A549 (cell line): ENCODE results near the gene RNF220. TPM values are rescaled to one million over a fixed set of nuclear protein-coding genes. Genes with fewer than 3 reads are reported as not detected.

ENCODE experiments used
- ATAC-seq, 2 experiments: fragments of 200-7000 bp in 1 of 2; fragments of >200 bp in 1 of 2; cut with Nextera tagmentation in 1 of 2; cut with Tn5 transposase in 1 of 2; 3 replicates each; pipeline versions ENCODE4 v1.8.0 to v1.9.1; 2018 to 2020; ENCODE audit warnings: mild to moderate bottlenecking in 1 of 2, moderate library complexity in 1 of 2
- CTCF ChIA-PET: fragments of 300-600 bp; sonication (Branson Sonifier 250); formaldehyde crosslinking; extraction: SDS; loops from one replicate; lab custom pipeline; 2021; ENCODE audit warnings: antibody characterized with exemption, inconsistent platforms; lab: Yijun Ruan, JAX
- POLR2A ChIA-PET: fragments of 350-600 bp; formaldehyde crosslinking; extraction: SDS; loops from one replicate; lab custom pipeline; 2021; ENCODE audit warnings: antibody characterized with exemption, inconsistent platforms; lab: Yijun Ruan, JAX
- DNase-seq, 2 experiments: peaks; one replicate each; pipeline versions ENCODE4 v3.0.0 to v3.0.0-alpha.2; 2011 to 2016; ENCODE audit warnings: low read depth in 1 of 2, low spot score in 1 of 2
- FAIRE-seq: peaks from 2 replicates; lab custom pipeline; 2011; peaks lifted over from hg19 to GRCh38; lab: Jason Lieb, UNC
- H3K27ac ChIP-seq, 2 experiments: fragments of >200 bp; sonication (Bioruptor Twin); formaldehyde crosslinking; 3 replicates each; pipeline ENCODE4 v1.5.1; 2016 to 2017
- H3K4me1 ChIP-seq: fragments of >200 bp; sonication (Bioruptor Twin); formaldehyde crosslinking; 3 replicates; pipeline ENCODE4 v1.6.1; 2016
- H3K4me2 ChIP-seq: fragments of >200 bp; sonication (Bioruptor Twin); formaldehyde crosslinking; 3 replicates; pipeline ENCODE4 v1.6.1; 2016
- H3K4me3 ChIP-seq: fragments of >200 bp; sonication (Bioruptor Twin); formaldehyde crosslinking; 3 replicates; pipeline ENCODE4 v1.5.1; 2016
- H3K9me3 ChIP-seq: fragments of >200 bp; sonication (Bioruptor Twin); formaldehyde crosslinking; 3 replicates; pipeline ENCODE4 v1.6.1; 2016
- BHLHE40 ChIP-seq: IDR thresholded peaks from 2 replicates; pipeline ENCODE4 v1.6.1; 2012; ENCODE audit warnings: low read depth, low read length, inconsistent platforms
- CBX8 ChIP-seq: fragments of 200-600 bp; sonication (generic); IDR thresholded peaks from 2 replicates; pipeline ENCODE4 v1.6.1; 2016
- CHD4 ChIP-seq: fragments of 200-600 bp; sonication (generic); IDR thresholded peaks from 2 replicates; pipeline ENCODE4 v1.6.1; 2016; ENCODE audit warnings: antibody characterized with exemption, mild to moderate bottlenecking, borderline replicate concordance
- CTCF ChIP-seq: fragments of >200 bp; sonication (Bioruptor Twin); formaldehyde crosslinking; IDR thresholded peaks from 3 replicates; pipeline ENCODE4 v1.5.1; 2016
- EHMT2 ChIP-seq: fragments of 200-600 bp; sonication (generic); IDR thresholded peaks from 2 replicates; pipeline ENCODE4 v1.6.1; 2016; ENCODE audit warnings: antibody characterized with exemption, low read depth, mild to moderate bottlenecking, moderate library complexity
- EP300 ChIP-seq, 2 experiments: fragments of >200 bp; sonication (Bioruptor Twin); formaldehyde crosslinking; IDR thresholded peaks; 2 replicates in 1 of 2; 3 replicates in 1 of 2; pipeline ENCODE4 v1.6.1; 2016 to 2017
- ESRRA ChIP-seq: fragments of 150-350 bp; IDR thresholded peaks from 2 replicates; pipeline ENCODE4 v1.6.1; 2014; ENCODE audit warnings: mild to moderate bottlenecking, low read length, borderline replicate concordance
- FOXS1 ChIP-seq: fragments of 250-450 bp; sonication (Bioruptor Pico); IDR thresholded peaks from 2 replicates; pipeline ENCODE4 v1.5.0; 2020; ENCODE audit warnings: mild to moderate bottlenecking, moderate library complexity
- GATA3 ChIP-seq: IDR thresholded peaks from 2 replicates; pipeline ENCODE4 v1.6.1; 2012; ENCODE audit warnings: borderline replicate concordance
- HDAC2 ChIP-seq: fragments of 200-600 bp; sonication (generic); IDR thresholded peaks from 2 replicates; pipeline ENCODE4 v1.6.1; 2016
- HEYL ChIP-seq: fragments of 250-450 bp; sonication (Bioruptor Pico); IDR thresholded peaks from 2 replicates; pipeline ENCODE4 v1.8.0; 2021; ENCODE audit warnings: mild to moderate bottlenecking, moderate library complexity
- HOXA7 ChIP-seq: fragments of 250-450 bp; sonication (Bioruptor Pico); IDR thresholded peaks from 2 replicates; pipeline ENCODE4 v1.5.0; 2020; ENCODE audit warnings: mild to moderate bottlenecking, moderate library complexity
- HOXB13 ChIP-seq: fragments of 250-450 bp; sonication (Bioruptor Pico); IDR thresholded peaks from 2 replicates; pipeline ENCODE4 v1.5.0; 2020; ENCODE audit warnings: low read depth, mild to moderate bottlenecking, moderate library complexity
- JUNB ChIP-seq: fragments of >200 bp; sonication (Bioruptor Twin); formaldehyde crosslinking; IDR thresholded peaks from 2 replicates; pipeline ENCODE4 v1.6.1; 2016
- MAFK ChIP-seq: fragments of 450-650 bp; IDR thresholded peaks from 2 replicates; pipeline ENCODE4 v1.6.1; 2014; ENCODE audit not compliant: partially characterized antibody
- MAZ ChIP-seq: fragments of 150-350 bp; IDR thresholded peaks from 2 replicates; pipeline ENCODE4 v1.6.1; 2014; ENCODE audit warnings: antibody characterized with exemption, low read depth, low read length, borderline replicate concordance
- POLR2AphosphoS2 ChIP-seq: conservative IDR thresholded peaks from 2 replicates; pipeline ENCODE4 v1.6.1; 2012; ENCODE audit warnings: low read length, improper control_type of control experiment, inconsistent platforms
- RAD21 ChIP-seq, 2 experiments: fragments of >200 bp in 1 of 2; sonication (Bioruptor Twin) in 1 of 2; formaldehyde crosslinking in 1 of 2; IDR thresholded peaks in 1 of 2; conservative IDR thresholded peaks in 1 of 2; 2 replicates in 1 of 2; 3 replicates in 1 of 2; pipeline ENCODE4 v1.6.1; 2012 to 2018; ENCODE audit warnings: inconsistent platforms in 1 of 2
- RARB ChIP-seq: fragments of 250-450 bp; sonication (Bioruptor Pico); IDR thresholded peaks from 2 replicates; pipeline ENCODE4 v1.8.0; 2021; ENCODE audit warnings: mild to moderate bottlenecking, moderate library complexity
- RFX5 ChIP-seq: fragments of 450-650 bp; IDR thresholded peaks from 2 replicates; pipeline ENCODE4 v1.7.1; 2014; ENCODE audit warnings: antibody characterized with exemption, mild to moderate bottlenecking, moderate library complexity
- SMC3 ChIP-seq: fragments of >200 bp; sonication (Bioruptor Twin); formaldehyde crosslinking; IDR thresholded peaks from 3 replicates; pipeline ENCODE4 v1.6.1; 2018; ENCODE audit warnings: inconsistent platforms
- SREBF2 ChIP-seq: fragments of 450-650 bp; IDR thresholded peaks from 2 replicates; pipeline ENCODE4 v1.6.1; 2014; ENCODE audit warnings: mild to moderate bottlenecking, moderate library complexity
- TFCP2L1 ChIP-seq: fragments of 250-450 bp; sonication (Bioruptor Pico); IDR thresholded peaks from 2 replicates; pipeline ENCODE4 v1.5.0; 2021; ENCODE audit warnings: mild to moderate bottlenecking
- ZC3H11A ChIP-seq: fragments of 450-650 bp; IDR thresholded peaks from 2 replicates; pipeline ENCODE4 v1.6.1; 2014; ENCODE audit warnings: antibody characterized with exemption, mild to moderate bottlenecking
- ZSCAN20 ChIP-seq: fragments of 250-450 bp; sonication (Bioruptor Pico); IDR thresholded peaks from 2 replicates; pipeline ENCODE4 v1.8.0; 2022; ENCODE audit warnings: mild to moderate bottlenecking, moderate library complexity
- WGBS: methylation state at CpG from one replicate; pipeline ENCODE4 v1.1.6; 2017; ENCODE audit errors: missing lambda C conversion rate; 5-methylcytosine and 5-hydroxymethylcytosine counted together
- polyA plus RNA-seq, 4 experiments: library from polyadenylated mRNA; depleted of rRNA in 3 of 4; stranded (reverse); fragments of >200 nt; fragmentation: RNase III in 1 of 4; extraction: RNeasy Plus Mini Kit Qiagen cat#74134 plus additional on column Dnase treatment in 1 of 4; gene quantifications; 2 replicates in 3 of 4; 3 replicates in 1 of 4; pipeline ENCODE4 v1.2.3, GENCODE V29; 2011 to 2017
- TF ChIP-seq, protein P1 (sequence below): fragments of 450-650 bp; IDR thresholded peaks from 2 replicates; pipeline ENCODE4 v1.6.1; 2014; ENCODE audit warnings: antibody characterized with exemption
- TF ChIP-seq, protein P2 (sequence below): fragments of 250-450 bp; sonication (Bioruptor Pico); IDR thresholded peaks from 2 replicates; pipeline ENCODE4 v1.5.0; 2020; ENCODE audit warnings: low read depth, mild to moderate bottlenecking, moderate library complexity
- TF ChIP-seq, protein P3 (sequence below): IDR thresholded peaks from 2 replicates; pipeline ENCODE4 v1.6.1; 2012
- TF ChIP-seq, protein P4 (sequence below): IDR thresholded peaks from 2 replicates; pipeline ENCODE4 v1.6.1; 2012; ENCODE audit warnings: low read depth, borderline replicate concordance
- TF ChIP-seq, protein P5 (sequence below): IDR thresholded peaks from 2 replicates; pipeline ENCODE4 v1.6.1; 2012

The RNF220 gene
- polyA plus RNA-seq, 2 of the 4 experiments (the other 2 are of a cell fraction), result 53.4 to 54.5 TPM

DNA sequence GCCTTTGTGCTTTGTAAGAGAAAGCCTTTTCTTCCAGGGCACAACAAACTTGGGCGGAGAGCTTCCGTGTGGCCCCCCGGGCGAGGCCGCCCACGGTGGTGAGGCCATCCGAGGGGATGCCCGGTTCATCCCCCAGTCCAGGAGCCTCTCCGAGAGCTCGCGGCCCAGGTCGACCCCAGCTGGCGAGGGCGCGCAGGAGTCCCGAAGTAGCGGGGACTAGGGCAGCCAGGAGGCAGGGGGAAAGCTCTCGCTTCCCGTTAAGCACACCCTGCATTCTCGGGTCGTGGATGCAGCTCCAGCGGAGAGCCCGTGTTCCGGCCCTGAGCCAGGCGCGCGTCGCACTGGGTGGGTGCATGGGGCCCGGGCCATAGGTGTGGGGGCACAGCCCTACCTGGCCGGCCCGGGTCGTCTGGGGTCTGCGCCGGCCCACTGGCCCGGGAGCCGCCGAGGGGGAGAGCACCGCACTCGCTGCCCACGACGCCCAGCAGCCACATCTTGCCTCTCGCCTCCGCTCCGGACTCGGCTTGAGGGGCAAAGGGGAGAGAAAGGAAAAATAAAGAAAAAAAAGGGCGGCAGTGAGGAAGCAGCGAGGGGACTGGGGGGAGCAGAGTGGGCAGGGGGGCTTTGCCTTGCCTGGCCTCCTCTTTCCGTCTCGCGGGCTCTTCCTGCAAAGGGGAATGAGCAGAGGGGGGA is 1.8 kb downstream of the RNF220 start:
- no peak for DNase-seq
- TF ChIP-seq CHD4, result no peak
- no peak for TF ChIP-seq SREBF2
- TF ChIP-seq, protein P1, sequence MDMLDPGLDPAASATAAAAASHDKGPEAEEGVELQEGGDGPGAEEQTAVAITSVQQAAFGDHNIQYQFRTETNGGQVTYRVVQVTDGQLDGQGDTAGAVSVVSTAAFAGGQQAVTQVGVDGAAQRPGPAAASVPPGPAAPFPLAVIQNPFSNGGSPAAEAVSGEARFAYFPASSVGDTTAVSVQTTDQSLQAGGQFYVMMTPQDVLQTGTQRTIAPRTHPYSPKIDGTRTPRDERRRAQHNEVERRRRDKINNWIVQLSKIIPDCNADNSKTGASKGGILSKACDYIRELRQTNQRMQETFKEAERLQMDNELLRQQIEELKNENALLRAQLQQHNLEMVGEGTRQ, result no peak
- TF ChIP-seq GATA3, result no peak
- TF ChIP-seq POLR2AphosphoS2, result no peak
- no peak for TF ChIP-seq BHLHE40
- no peak for TF ChIP-seq MAZ
- no peak for TF ChIP-seq MAFK
- TF ChIP-seq FOXS1, result no peak
- TF ChIP-seq ZSCAN20, result no peak
- TF ChIP-seq, protein P2, sequence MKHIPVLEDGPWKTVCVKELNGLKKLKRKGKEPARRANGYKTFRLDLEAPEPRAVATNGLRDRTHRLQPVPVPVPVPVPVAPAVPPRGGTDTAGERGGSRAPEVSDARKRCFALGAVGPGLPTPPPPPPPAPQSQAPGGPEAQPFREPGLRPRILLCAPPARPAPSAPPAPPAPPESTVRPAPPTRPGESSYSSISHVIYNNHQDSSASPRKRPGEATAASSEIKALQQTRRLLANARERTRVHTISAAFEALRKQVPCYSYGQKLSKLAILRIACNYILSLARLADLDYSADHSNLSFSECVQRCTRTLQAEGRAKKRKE (CRISPR knock-in tag), result no peak
- no peak for TF ChIP-seq RAD21 (conservative IDR thresholded peaks at IDR 0.05 in 1 of 2, IDR thresholded peaks at IDR 0.05 in 1 of 2)
- no peak for TF ChIP-seq RARB (CRISPR knock-in tag)
- TF ChIP-seq SMC3, result no peak
- TF ChIP-seq TFCP2L1, result no peak
- TF ChIP-seq ESRRA, result no peak
- TF ChIP-seq, protein P3, sequence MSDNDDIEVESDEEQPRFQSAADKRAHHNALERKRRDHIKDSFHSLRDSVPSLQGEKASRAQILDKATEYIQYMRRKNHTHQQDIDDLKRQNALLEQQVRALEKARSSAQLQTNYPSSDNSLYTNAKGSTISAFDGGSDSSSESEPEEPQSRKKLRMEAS, result no peak
- no peak for TF ChIP-seq HDAC2
- no peak for TF ChIP-seq HEYL (CRISPR knock-in tag)
- no peak for TF ChIP-seq CBX8
- Histone ChIP-seq H3K4me3 (peak overlapping the region; percentile 69), H3K4me2 (peak overlapping the region; percentile 99), H3K27ac (peak overlapping the region; percentile 80 to 85), H3K4me1 (peaks cover 8% of the 10 kb centered on the region; the same call in 1 of the 3 replicates), H3K9me3 (no peaks in the 10 kb centered on the region)
- ATAC-seq, result no peak; a peak in 1 of 6 replicates
- WGBS, result 84% methylated on average over 11 of the region's 50 CpGs
- no peak for FAIRE-seq
- CTCF ChIA-PET, result interaction anchor here (0.6 kb wide), 1 partner anchor 33 kb away, joined by 4 read pairs; no protein-coding TSS in a partner anchor
- POLR2A ChIA-PET, result no interaction called here

GRCh38 chr1:44407430-44408211 is 2.6 kb downstream of the RNF220 start:
- 89% methylated on average over 60 of the region's 85 CpGs for WGBS
- ChIA-PET CTCF (interaction anchor here (0.7 kb wide), 1 partner anchor 23 kb away, joined by 3 read pairs; no protein-coding TSS in a partner anchor), POLR2A (no interaction called here)
- ATAC-seq (no peak), DNase-seq (no peak), FAIRE-seq (no peak)
- Histone ChIP-seq H3K4me1 (peaks cover 7% of the 10 kb centered on the region; the same call in 1 of the 3 replicates), H3K27ac (no peak overlapping the region), H3K4me2 (no peak overlapping the region), H3K9me3 (no peaks in the 10 kb centered on the region), H3K4me3 (no peak overlapping the region)
- TF ChIP-seq HOXA7 (no peak), ZC3H11A (no peak), CHD4 (no peak), JUNB (no peak), HEYL (CRISPR knock-in tag) (no peak), ESRRA (no peak), EP300 (IDR thresholded peaks at IDR 0.05) (no peak), RAD21 (conservative IDR thresholded peaks at IDR 0.05 in 1 of 2, IDR thresholded peaks at IDR 0.05 in 1 of 2) (no peak), HOXB13 (no peak), EHMT2 (no peak), CTCF (no peak), RFX5 (no peak), POLR2AphosphoS2 (no peak), BHLHE40 (no peak)
- TF ChIP-seq, protein P1, result no peak
- TF ChIP-seq, protein P4, sequence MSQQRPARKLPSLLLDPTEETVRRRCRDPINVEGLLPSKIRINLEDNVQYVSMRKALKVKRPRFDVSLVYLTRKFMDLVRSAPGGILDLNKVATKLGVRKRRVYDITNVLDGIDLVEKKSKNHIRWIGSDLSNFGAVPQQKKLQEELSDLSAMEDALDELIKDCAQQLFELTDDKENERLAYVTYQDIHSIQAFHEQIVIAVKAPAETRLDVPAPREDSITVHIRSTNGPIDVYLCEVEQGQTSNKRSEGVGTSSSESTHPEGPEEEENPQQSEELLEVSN, result no peak
- TF ChIP-seq, protein P5, sequence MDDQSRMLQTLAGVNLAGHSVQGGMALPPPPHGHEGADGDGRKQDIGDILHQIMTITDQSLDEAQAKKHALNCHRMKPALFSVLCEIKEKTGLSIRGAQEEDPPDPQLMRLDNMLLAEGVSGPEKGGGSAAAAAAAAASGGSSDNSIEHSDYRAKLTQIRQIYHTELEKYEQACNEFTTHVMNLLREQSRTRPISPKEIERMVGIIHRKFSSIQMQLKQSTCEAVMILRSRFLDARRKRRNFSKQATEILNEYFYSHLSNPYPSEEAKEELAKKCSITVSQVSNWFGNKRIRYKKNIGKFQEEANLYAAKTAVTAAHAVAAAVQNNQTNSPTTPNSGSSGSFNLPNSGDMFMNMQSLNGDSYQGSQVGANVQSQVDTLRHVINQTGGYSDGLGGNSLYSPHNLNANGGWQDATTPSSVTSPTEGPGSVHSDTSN, result no peak
